ENCODE data around the gene SDK1.

SDK1 gene

DNA sequence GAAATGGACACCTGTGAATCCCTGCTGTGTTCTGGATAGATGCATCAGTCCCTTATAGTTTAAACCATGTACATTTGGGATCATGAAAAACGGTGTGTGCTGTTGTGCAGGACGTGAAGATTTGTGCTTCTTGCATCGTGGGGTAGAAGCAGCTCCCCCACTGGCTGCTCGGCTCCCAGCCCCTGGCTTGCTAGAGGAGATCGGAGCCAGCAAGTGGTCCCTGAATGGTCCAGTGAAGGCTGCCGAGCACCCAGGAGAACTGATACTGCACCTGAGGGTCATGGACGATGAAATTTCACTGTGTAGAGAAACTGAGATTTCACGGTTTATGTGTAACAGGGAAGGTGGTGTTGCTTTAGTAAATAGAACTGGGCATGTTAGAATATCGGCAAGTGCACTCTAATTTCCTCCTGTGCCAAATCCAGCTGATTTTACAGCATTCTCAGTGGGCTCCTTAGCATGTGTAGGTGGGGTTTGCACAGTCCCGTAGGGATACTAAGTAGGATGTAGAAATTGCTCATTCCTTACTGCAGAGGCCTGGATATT is 726.0 kb downstream of the SDK1 start:
- DNase-seq, result no peak

DNA sequence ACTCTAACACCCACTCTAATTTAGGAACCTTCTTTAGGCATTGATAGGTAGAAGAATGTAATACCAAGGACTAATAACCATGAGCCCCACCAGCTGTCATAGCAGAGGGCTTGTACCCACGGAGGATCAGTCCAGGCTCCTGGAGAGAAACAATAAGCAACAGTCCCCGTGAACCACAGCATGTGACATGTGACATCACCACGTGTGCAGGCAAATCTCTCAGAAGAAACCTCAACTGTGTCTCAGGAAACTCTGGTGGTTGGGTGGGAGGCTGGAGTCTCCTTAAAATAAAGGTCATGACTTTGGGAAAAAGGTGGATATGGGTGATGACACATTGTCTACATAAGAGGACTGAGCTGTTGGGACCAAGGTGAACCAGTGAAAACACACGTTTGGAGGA is 727.2 kb downstream of the SDK1 start:
- no peak for DNase-seq

DNA sequence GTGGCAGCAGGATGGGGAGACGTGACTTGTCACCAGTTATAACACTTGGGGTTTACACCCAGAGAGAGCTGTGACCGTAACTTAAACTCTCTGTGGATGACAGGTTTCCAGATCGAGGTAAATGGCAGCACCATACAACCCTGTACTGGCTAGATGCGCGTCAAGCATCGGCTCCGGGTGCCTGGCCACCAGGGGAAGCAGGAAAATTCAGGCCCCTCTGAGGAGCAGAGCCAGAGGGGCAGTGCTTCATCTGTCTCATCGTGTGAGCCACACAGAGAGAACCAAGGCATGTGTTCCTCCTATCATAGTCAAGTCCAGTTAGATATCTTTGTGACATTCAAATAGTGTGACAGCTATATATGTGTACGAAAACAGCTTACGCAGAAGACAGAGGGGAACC is 728.9 kb downstream of the SDK1 start:
- DNase-seq, result no peak

DNA sequence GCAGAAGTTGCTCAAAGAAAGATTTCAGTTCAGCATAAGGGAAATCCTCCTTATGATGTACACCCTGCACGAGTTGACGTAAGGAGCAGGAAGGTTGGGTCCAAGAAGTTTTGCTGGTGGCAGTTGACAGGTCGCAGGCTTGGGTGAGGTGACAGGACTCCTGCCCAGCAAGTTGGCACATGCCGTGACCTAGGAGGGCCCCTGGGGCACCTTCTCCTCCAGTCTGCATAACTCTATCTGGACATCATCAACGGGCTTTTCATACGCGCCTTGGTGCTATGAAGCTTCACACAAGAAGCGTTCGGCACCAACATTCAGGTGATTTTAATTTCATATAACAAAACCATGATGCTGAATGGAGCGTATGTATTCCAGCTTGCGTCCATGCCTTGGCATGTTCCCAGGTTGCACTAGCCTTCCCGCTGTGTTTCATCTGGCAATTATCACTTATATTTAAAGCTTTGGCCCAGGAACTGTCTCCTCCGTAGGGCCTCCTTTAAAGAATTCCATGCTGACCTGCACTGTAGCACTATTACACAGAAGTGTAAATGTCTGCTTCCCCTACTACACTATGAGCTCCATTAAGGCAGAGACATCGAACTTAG is 729.4 kb downstream of the SDK1 start:
- DNase-seq, result no peak

DNA sequence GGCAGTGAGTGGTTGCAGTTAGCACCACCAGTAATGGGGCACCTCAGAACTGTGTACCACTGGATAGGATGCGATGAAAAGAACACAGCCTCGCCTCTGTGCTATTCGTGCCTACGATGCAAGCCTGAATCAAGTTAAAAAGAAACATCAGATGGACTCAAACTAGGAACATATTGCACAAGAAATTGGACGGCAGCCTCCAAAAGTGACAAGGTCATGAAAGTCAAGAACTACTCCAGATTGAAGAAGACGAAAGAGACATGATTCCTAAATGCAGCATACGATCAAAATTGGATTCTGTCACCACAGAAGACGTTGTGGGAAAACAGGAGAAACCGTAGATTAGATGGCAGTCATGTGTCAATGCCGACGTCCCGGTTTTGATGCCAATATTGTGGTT is 732.9 kb downstream of the SDK1 start:
- DNase-seq, result no peak

DNA sequence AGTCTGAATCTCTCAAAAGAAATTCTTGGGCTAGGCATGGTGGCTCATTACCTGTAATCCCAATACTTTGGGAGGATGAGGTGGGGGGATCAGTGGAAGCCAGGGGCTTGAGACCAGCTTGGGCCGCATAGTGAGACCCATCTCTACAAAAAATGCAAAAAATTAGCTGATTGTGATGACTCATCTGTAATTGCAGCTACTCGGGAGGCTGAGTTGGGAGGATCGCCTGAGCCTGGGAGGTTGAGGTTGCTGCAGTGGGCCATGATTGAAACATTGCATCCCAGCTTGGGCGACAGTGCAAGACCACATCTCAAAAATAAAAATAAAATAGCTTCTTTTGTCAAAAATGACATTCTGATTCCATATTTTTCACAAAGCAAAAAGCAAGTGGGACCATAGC is 736.3 kb downstream of the SDK1 start:
- DNase-seq, result no peak

DNA sequence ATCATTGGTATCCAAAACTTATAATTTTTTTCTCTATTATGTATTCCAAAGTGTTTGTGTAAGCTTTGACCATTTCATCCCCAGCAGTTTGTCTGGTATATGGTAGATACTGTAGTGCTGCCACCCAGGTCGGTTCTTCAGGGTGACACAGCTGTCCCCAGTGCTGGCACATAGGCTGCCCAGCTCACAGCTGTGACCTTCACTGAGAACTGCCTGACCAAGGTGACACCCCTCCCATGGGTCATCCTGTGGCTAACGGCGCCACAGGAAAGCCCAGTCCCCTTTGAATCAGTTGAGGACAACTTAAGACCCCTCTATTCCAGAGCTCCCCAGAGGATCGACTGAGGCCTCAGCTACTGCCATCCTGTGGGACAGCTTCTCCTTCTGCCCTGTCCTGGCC is 736.8 kb downstream of the SDK1 start:
- no peak for DNase-seq

DNA sequence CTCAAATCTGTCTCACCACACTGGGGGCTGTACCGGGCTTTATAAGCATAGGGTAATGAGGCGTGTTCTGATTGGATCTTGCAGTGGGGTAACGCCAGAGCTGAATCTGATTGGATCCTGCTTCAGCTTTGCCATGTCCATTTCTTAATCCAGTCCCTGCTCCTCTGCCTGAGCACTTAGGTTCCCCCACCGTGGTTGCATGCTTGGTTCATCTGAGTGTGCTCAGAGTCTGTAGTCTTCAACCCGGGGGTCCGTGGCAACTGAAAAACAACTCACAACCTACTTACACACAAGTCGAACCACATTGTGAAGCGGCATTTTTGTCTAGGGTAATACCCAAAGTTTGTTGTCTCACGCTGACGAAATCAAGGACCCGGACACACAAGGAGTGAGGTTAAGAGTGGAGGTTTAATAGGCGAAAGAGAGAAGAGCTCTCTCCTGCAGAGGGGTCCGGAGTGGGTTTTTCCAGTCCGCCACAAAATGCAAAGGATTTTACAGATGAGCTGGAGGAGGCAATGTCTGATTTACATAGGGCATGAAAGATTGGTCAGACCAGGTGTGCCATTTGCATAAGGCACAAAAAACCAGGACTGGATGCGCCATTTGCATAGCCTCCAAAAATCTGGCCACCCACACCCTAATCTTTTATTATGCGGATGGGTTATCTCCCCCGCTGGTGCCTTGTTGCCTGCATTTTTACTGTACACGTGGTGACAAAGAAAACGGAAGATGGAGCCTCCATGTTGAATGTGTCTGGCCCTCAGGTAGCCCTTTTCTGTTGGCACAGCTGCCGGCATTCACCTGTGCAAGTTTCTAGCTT is 739.3 kb downstream of the SDK1 start:
- no peak for DNase-seq

DNA sequence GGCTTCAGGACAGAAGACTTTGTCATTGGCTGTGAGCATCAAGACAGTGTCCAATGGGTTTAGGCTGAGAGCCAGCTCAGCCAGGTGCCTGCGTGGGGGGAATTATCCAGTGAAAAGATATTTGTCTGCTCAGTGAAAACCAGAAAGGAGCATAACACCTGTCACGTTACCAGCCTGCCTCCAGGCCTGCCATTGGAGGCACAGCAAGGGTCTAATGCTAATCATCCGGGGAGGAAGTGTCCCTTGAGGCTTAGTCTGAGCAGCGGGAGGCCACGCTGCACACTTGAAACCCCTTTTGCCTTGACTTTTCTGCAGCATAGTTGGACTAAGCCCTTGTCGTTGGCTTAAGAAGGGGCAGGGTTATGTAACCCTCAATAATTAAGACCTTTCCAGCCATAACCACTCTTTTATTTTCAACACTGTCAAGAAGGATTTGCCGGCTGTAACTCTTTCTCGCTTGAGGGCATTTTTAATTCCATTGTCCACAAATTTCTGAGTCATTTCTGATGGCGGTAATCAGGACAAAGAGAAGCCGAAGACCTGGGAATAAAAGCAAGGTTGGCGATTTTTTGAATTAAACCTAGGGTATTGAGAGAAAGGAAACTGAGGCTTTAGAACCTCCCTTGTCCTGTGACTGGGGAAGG is 741.5 kb downstream of the SDK1 start:
- DNase-seq, result no peak

DNA sequence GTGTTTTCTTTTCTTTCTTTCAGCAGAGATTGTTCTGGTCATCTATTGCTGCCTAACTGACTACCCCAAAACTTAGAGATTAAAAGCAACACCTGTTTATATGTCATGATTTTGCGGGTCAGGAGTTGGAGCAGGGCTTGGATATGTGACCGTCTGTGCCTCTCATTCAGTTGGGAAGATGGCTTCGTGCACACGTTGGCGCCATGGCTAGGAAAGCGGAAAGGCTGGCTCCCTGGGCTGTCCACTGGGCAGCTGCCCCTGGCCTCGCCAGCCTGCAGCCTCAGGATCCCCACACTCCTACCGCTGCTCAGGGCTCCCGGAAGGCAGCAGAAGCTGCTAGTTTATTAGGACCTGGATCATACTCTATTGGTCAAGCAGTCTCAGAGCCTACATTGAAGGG is 742.9 kb downstream of the SDK1 start:
- no peak for DNase-seq

DNA sequence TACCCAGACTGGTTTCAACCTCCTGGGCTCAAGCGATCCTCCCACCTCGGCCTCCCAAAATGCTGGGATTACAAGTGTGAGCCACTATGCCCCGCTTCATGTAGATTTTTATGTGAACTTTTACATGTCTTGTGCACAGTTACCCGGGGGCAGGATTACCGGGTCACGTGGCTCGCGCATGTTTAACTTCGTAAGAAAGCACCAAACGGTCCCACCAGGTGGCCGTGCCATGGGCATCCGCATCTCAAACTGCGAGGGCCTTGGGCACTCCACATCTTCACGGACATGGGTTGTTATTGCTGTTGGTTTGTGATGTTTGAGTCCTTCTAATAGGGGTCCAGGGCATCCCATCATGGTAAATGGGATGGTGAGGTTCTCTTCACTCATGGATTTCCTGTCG is 744.4 kb downstream of the SDK1 start:
- no peak for DNase-seq

DNA sequence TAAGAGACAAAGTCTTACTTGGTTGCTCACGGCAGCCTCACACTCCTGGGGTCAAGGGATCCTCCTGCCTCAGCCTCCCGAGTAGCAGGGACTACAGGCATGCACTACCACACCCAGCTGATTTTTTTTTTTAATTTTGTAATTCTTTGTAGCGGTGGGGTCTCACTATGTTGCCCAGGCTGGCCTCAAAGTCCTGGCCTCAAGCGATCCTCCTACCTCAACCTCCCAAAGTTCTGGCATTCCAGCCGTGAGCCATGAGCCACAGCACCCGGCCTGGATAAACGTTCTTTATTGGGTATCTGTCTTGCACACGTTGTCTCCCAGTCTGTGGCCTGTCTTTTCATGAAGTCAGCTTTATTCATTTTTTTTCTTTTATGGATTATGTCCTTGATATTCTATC is 744.9 kb downstream of the SDK1 start:
- no peak for DNase-seq

DNA sequence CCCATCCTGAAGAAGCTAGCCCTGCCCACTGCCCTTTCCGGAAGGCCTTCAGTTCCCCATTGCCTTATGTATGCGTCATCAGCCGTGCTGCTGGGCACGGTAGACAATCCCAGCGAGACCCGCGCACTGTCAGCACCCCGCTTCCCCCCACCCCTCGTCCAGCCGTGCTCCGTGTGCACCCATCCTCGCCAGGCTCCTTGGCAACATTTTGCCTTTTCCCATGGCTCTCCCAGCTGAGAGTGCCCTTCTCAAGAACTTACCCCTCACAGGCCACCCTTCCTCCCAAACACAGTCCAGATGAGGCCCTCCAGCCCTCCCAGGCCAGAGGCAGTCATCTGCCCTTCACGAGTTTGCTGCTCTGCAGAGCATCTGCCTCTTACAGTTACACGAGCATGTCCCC is 747.3 kb downstream of the SDK1 start:
- no peak for DNase-seq

DNA sequence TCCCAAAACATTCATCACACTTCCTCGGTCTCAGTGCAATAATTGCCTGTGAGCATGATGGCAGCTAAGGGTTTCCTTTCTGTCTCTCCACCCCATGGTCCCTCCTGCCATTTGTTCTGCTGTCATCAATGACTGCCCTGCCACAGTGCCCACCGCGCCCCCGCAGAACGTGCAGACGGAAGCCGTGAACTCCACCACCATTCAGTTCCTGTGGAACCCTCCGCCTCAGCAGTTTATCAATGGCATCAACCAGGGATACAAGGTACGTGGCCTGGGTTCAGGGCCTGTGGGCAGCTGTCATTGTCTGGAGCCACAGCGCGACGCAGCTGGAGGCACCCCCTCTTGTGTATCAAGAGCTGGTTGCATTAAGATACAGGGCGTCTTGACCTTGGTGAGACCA is 748.1 kb downstream of the SDK1 start:
- DNase-seq, result no peak

DNA sequence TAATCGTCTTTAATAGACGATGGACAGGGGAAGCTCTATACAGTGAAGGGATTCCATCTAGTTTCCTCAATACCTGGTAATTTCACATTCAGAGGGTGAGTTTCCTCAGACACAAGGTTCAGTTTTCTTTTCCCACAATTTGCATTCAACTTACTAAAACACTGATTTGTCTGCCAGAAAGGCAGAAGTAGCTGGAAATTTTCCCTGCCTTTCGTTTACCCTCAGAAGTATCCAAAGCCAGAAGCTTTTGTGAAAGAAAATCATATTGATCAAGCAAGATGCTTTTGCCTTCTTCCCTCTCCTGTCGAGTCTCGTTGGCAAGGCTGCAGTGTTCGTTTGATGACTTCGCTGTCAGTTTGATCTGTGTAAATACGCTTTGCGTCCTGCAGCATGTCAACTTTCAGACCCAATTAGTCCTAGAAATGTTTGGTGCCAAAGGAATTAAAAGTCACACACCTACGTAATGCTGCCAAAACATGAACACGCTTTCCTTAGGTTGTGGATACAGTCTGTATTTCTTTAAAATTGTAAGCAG is 749.1 kb downstream of the SDK1 start:
- DNase-seq, result no peak

DNA sequence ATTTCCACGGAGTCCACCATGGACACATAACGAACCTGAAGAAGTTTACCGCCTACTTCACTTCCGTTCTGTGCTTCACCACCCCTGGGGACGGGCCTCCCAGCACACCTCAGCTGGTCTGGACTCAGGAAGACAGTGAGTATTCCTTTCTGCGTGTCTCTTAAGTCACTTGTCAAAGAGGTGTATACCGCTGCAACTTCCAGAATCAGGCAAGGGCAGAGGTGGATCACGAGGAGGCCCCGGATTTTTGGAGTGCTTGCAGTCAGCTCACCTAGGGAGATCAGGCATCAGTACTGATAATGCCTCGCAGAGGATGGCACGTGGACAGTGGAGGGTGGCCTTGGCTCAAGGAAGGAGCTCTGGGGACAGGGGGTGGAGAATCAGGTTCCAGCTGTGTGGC is 750.6 kb downstream of the SDK1 start:
- DNase-seq, result no peak

DNA sequence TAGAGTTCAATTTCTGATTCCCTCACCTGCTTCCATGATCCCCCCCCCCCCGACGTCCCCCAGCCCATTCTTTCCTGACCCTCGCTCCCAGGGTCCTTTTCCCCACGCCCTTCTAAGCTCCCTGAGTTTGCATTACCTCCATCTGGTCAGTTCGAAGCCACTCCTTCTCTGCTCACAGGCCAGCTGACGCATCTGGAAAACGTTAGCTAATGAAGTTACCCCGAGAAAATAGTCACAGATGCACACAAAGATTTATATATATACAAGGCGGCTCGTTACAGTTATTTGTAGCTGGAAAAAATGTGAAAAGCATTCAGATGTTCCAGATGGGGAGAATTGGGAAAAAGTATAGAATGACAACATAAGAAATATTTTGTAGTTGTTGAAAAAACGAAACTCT is 751.1 kb downstream of the SDK1 start:
- no peak for DNase-seq

DNA sequence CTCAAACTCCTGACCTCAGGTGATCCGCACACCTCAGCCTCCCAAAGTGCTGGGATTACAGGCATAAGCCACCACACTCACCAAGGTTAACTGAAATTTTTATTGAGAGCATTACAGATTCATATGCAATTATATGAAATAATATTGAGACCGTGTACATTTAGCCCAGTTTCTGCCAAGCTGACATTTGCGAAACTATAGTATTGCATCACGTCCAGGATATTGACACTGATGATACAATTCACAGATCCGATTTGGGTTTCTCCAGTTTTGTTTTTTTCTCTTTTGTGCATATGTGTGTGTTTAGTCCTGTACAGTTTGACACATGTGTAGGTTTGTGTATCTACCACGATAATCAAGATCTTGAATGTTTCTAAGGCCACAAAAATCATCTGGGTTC is 753.1 kb downstream of the SDK1 start:
- no peak for DNase-seq

DNA sequence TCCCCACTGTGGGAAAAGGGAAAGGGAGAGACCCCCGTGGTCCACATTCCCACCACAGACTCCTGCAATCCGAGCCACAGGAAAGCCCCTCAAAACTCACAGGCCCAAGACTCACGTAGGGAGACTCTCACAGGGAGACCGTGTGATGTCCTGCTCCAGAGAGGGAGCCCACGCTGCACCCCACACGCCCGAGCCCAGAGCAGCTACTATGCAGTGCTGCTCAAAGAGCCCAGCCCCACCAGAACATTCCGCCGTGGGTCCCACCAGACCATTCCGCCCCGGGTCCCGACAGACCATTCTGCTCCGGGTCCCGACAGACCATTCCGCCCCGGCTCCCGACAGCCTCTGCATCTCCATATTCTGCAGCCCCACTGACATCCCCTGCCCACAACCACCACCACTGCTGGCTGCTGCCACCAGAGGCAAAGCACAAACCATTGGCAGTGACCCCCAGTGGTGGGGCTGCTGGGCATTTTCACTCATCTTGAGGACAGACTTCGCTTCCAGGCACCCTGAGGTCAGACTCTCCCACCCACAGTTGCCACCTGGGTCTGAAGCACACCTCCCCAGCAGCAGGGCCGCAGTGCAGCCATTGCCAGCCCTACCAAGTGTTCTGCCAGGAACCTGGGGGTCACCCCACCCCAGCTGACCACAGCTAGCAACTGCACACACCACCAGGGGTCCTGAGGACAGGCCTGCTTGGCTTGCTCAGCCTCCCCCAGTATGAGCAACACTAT is 755.7 kb downstream of the SDK1 start:
- DNase-seq, result no peak

DNA sequence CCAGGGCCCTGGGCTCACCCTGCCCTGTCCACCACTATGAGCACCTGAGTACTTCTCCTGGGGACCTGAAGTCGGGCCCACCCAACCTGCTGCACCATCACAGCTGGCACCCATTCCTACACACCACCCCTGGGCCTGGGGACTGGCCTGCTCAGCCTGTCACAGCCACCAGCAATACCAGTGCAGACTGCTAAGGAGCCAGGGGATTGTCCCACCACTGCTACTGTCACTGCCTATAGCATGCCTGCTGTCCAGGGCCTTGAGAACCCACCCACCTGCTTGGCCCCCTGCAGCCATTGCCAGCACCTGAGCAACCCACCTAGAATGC is 756.2 kb downstream of the SDK1 start:
- no peak for DNase-seq

DNA sequence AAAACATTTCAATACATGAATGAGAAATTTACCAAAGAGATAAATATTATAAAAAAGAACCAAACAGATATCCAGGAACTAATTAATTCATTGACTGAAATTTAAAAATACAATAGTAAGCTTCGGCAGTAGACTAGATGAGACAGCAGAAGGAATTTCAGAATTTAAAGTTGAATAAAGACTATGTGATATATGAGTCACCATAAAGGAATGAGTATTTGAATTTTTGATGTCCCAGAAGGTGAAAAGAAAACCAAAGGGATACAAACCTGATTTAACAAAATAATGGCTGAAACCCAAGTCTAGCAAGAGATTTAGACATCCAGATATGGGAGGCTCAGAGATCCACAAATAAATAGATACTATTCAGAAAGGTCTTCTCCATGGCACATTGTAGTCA is 757.1 kb downstream of the SDK1 start:
- no peak for DNase-seq

DNA sequence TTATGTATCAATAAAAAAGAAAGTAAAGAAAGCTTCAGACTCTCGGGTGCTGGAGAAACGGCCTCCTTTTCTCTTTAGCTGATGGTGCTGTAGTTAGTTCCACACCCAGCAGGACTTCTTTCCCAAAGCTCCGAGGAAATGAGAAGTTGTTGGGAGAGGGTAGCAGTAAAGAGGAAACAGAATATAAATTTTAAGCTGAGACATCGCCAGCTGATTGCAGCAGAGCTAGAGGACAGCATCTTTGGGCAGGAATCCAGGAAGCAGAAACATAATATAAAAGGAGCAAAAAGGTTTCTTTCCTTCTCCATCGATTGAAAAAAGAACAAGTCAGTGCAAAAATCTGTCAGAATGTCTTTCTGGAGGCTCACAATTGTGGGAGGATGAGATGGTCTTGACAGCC is 764.1 kb downstream of the SDK1 start:
- DNase-seq, result no peak

DNA sequence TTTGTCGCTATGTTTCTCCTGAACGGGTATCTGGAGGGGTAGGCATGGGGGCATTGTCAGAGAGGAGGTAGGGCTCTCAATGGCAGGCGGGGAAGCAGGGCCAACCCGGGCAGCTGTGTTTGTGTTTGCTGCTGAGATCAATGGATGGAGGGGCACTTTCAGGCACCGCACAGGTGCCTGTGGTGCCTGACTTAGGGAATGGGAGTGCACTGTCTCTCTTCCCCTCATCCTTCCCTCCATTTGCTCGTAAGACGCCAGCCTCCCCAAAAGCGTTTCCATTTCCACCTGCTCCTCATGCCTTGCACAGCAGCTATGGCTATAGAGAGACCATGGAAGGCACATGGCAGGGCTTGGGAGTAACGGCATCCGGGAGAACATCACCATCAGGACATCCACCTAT is 765.2 kb downstream of the SDK1 start:
- no peak for DNase-seq
